Activated naive CD4-positive, alpha-beta T cell treated with anti-CD3 and anti-CD28 coated beads for 36 hours (primary cell): ENCODE data around the gene CLASP2. TPM values are rescaled to one million over a fixed set of nuclear protein-coding genes. Genes with fewer than 3 reads are reported as not detected.

ENCODE experiments used
- CTCF ChIA-PET: fragments of 350-600 bp; sonication (Branson Sonifier 250); formaldehyde crosslinking; loops from one replicate; lab custom pipeline; 2021; ENCODE audit warnings: antibody characterized with exemption; lab: Charles Lee
- DNase-seq: peaks from one replicate; pipeline ENCODE4 v3.0.0-alpha.2; 2020
- H3K27ac Mint-ChIP-seq: one replicate; pipeline ENCODE4 v1.8.0; 2021; ENCODE audit warnings: mild to moderate bottlenecking, mixed read lengths
- H3K27me3 Mint-ChIP-seq: one replicate; pipeline ENCODE4 v1.8.0; 2021; ENCODE audit warnings: low read depth, mixed read lengths
- H3K36me3 Mint-ChIP-seq: one replicate; pipeline ENCODE4 v1.8.0; 2021; ENCODE audit warnings: low read depth, mixed read lengths
- H3K4me1 Mint-ChIP-seq: one replicate; pipeline ENCODE4 v1.8.0; 2021; ENCODE audit warnings: low read depth, mixed read lengths
- H3K4me3 Mint-ChIP-seq: one replicate; pipeline ENCODE4 v1.8.0; 2021; ENCODE audit warnings: mild to moderate bottlenecking, moderate library complexity, mixed read lengths
- H3K9me3 Mint-ChIP-seq: one replicate; pipeline ENCODE4 v1.8.0; 2021; ENCODE audit warnings: mixed read lengths
- intact Hi-C: fragments of 100-400 bp; cut with micrococcal nuclease; formaldehyde crosslinking; loops from one replicate; pipeline ENCODE4 v1.15.1; 2023
- total RNA-seq, 2 experiments: library from RNA; stranded (reverse); gene quantifications; one replicate each; pipeline ENCODE4 v1.2.3, GENCODE V29; 2021

The CLASP2 gene
- total RNA-seq, 2 experiments from 2014 or later, result 40.4 to 41.4 TPM

DNA sequence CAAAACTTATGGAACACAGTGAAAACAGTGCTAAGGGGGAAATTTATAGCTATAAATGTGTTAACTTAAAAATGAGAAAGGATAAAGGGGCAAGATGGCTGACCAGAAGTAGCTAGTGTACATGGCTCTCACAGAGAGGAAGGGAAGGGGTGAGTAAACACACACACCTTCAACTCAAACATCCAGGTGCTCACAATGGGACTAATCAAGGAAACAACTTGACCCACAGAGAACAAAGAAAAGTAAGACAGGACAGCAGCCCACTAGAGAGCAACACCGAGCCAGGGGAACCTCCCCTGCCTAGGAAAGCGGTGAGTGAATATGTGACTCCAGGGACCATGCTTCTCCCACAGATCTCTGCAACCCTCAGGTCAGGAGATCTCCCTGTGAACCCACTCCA is 192.8 kb downstream of the CLASP2 start:
- peaks cover 21% of the 10 kb centered on the region for H3K9me3 Mint-ChIP-seq
- no peak overlapping the region for H3K27ac Mint-ChIP-seq
- peaks cover 59% of the 10 kb centered on the region for H3K36me3 Mint-ChIP-seq
- no peaks in the 10 kb centered on the region for H3K4me1 Mint-ChIP-seq
- H3K27me3 Mint-ChIP-seq, result no peaks in the 10 kb centered on the region
- H3K4me3 Mint-ChIP-seq, result no peak overlapping the region
- CTCF ChIA-PET, result interaction anchor here (0.6 kb wide), 1 partner anchor 123 kb away, joined by 3 read pairs; no protein-coding TSS in a partner anchor
- intact Hi-C loops, result no loop called here
- no peak for DNase-seq

DNA sequence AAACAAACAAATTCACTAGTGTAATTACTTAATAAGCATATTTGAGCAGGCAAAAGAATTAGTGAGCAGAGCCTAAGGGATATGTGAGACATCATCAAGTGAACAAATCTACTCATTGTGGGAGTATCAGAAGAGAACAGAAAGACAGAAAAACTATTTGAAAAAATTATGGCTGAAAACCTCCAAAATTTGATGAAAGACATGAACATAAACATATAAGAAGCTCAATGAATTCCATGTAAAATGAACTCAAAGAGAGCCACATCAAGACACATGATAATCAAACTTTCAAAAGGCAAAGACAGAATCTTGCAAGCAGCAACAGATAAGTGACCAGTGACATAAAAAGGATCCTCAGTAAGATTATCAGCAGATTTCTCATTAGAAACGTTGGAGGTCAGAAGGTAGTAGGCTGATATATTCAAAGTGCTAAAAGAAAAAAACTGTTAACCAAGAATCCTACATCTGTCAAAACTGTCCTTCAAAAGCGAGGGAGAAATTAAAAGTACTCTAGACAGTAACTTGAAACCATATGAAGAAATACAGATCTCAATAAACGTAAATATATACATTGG is 194.9 kb downstream of the CLASP2 start:
- Mint-ChIP-seq H3K4me1 (no peaks in the 10 kb centered on the region), H3K4me3 (no peak overlapping the region), H3K36me3 (peaks cover 46% of the 10 kb centered on the region), H3K9me3 (peaks cover 15% of the 10 kb centered on the region), H3K27me3 (no peaks in the 10 kb centered on the region), H3K27ac (no peak overlapping the region)
- no peak for DNase-seq
- intact Hi-C loops, result no loop called here
- CTCF ChIA-PET, result no interaction called here

DNA sequence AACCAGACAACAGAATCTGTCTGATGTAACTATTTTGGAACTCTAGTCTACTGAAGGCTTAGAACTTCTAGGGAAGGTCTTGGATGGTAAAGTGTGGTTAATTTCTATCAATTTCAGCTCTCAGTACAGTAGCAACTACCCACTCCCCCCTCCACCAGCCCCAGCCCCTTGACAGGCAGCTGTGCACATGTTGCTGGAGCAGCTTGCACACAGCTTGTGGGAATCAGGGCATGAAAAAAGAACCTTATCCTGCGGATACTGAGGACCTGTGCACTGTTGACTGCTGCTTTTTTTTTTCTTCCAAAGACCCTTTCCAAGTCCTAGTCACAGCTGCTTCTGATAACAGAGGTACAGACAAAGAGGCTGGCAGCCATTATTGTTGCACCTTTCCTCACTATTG is 196.3 kb downstream of the CLASP2 start:
- Mint-ChIP-seq H3K27me3 (no peaks in the 10 kb centered on the region), H3K4me1 (no peaks in the 10 kb centered on the region), H3K27ac (no peak overlapping the region), H3K36me3 (peaks cover 37% of the 10 kb centered on the region), H3K9me3 (peaks cover 9% of the 10 kb centered on the region), H3K4me3 (no peak overlapping the region)
- CTCF ChIA-PET, result interaction anchor here (0.6 kb wide), 1 partner anchor 793 kb away, joined by 3 read pairs; no protein-coding TSS in a partner anchor
- DNase-seq, result no peak
- intact Hi-C loops, result no loop called here

DNA sequence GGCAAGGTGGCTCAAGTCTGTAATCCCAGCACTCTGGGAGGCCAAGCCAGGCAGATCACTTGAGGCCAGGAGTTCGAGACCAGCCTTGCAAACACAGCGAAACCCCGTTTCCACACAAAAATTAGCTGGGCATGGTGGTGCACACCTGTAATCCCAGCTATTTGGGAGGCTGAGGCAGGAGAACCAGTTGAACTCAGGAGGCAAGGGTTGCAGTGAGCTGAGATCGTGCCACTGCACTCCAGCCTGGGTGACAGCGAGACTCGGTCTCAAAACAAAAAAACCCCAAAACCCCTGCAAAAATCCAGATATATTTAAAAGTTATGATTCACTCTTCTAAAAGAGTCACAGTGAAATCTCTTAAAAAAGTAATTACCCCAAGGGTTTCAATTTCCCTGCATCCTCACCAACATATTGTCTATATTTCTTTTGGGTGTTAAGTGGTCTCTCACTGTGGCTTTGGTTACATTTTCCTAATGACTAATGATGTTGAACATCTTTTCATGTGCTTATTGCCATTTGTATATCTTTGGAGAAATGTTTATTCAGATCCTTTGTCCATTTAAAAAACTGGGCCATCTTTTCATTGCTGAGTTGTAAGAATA is 204.7 kb downstream of the CLASP2 start:
- peaks cover 42% of the 10 kb centered on the region for H3K36me3 Mint-ChIP-seq
- H3K9me3 Mint-ChIP-seq, result no peaks in the 10 kb centered on the region
- no peaks in the 10 kb centered on the region for H3K4me1 Mint-ChIP-seq
- no peak for DNase-seq
- no peak overlapping the region for H3K4me3 Mint-ChIP-seq
- no peaks in the 10 kb centered on the region for H3K27me3 Mint-ChIP-seq
- CTCF ChIA-PET, result no interaction called here
- H3K27ac Mint-ChIP-seq, result no peak overlapping the region
- intact Hi-C loops, result no loop called here

DNA sequence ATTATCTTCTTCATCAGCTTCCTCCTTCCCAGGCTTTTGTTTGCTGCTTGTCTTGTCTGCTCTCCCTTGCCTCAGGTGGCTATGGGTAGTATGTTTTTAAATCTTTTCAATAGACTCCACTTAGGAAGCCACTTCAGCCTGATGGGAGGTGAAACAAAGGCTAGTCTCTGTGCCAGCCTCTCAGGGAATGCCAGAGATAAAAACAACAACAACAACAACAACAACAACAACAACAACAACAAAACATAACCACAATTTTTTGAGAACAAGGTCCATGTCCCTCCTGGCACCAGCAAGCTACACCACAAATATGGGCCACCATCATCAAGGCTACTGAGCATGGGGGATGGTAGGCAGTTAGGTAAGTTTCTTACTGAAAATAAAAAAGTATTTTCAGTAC is 213.0 kb downstream of the CLASP2 start:
- Mint-ChIP-seq H3K9me3 (no peaks in the 10 kb centered on the region), H3K27ac (no peak overlapping the region), H3K4me3 (no peak overlapping the region), H3K36me3 (peaks cover 56% of the 10 kb centered on the region), H3K27me3 (no peaks in the 10 kb centered on the region), H3K4me1 (no peaks in the 10 kb centered on the region)
- intact Hi-C loops, result no loop called here
- CTCF ChIA-PET, result no interaction called here
- DNase-seq, result no peak

DNA sequence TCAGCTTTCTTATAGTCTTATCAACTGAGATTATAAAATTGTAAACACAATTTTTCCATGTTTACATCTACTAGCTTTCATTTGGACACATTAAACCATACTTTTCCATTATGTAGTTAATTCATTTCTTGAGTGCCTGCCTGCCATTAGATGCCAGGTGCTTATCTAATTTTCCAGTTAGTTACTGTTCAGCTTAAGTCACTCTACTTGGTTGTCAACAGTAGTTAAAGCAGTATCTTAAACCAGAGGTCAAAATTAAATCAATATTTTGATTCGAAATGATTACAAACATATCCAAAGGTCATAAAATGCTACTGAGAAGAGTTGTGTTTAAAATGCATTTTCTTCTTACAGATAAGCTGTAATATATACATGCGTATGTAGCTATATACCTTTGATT is 221.6 kb downstream of the CLASP2 start:
- intact Hi-C loops, result no loop called here
- no peak overlapping the region for H3K4me3 Mint-ChIP-seq
- H3K27me3 Mint-ChIP-seq, result no peaks in the 10 kb centered on the region
- peaks cover 27% of the 10 kb centered on the region for H3K36me3 Mint-ChIP-seq
- no peak for DNase-seq
- H3K27ac Mint-ChIP-seq, result no peak overlapping the region
- CTCF ChIA-PET, result interaction anchor here (1.0 kb wide), 1 partner anchor 290 kb away, joined by 3 read pairs; no protein-coding TSS in a partner anchor
- H3K4me1 Mint-ChIP-seq, result no peaks in the 10 kb centered on the region
- peaks cover 3% of the 10 kb centered on the region for H3K9me3 Mint-ChIP-seq

DNA sequence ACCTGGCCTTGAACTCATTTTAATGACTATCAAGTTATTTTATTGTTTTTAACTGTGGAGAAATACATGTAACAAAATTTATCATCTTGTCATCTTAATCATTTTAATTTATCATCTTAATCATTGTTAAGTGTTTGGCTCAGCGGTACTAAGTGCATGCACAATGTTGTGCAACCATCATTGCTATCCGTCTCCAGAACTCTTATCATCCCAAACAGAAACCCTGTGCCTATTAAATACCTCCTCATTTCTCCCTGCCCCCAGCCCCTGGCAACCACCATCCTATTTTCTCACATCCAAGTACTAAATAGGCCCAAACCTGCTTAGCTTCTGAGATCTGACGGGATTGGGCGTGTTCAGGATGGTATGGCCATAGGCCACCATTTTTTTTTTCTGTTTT is 226.3 kb downstream of the CLASP2 start:
- no peaks in the 10 kb centered on the region for H3K9me3 Mint-ChIP-seq
- CTCF ChIA-PET, result no interaction called here
- no peaks in the 10 kb centered on the region for H3K36me3 Mint-ChIP-seq
- H3K4me3 Mint-ChIP-seq, result no peak overlapping the region
- no peak overlapping the region for H3K27ac Mint-ChIP-seq
- intact Hi-C loops, result no loop called here
- H3K4me1 Mint-ChIP-seq, result no peaks in the 10 kb centered on the region
- no peaks in the 10 kb centered on the region for H3K27me3 Mint-ChIP-seq
- no peak for DNase-seq

DNA sequence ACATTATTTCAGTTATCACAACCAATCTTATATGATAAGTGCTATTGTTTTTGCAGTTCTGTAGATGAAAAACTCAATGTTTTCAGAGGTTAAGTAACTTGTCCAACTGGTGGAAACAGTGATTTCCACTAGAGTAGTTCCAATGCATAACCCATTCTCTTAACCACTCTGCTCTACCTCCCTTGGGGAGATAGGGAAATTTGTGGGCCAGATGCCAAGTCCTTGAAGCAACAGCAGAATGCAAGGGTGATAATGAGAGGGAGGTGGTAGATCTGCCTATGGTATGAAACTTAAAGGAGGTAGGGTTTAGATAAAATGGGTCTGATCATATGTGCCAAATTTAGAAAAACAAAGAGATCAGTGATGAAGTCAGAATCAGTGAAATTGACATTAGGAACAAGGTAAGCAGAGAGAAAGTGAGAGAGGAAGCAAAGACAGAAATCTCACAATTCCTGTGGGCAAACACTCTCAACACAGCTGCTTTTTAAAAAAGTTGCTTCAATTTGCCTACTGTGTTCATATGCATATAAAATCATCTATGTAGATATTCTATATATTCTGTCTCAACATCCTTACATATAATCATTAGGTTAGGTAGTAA is 227.3 kb downstream of the CLASP2 start:
- CTCF ChIA-PET, result interaction anchor here (1.1 kb wide), 1 partner anchor 296 kb away, joined by 5 read pairs; no protein-coding TSS in a partner anchor
- Mint-ChIP-seq H3K4me1 (no peaks in the 10 kb centered on the region), H3K4me3 (no peak overlapping the region), H3K9me3 (peaks cover 1% of the 10 kb centered on the region), H3K36me3 (no peaks in the 10 kb centered on the region), H3K27me3 (no peaks in the 10 kb centered on the region), H3K27ac (no peak overlapping the region)
- DNase-seq, result no peak
- intact Hi-C loops, result no loop called here

DNA sequence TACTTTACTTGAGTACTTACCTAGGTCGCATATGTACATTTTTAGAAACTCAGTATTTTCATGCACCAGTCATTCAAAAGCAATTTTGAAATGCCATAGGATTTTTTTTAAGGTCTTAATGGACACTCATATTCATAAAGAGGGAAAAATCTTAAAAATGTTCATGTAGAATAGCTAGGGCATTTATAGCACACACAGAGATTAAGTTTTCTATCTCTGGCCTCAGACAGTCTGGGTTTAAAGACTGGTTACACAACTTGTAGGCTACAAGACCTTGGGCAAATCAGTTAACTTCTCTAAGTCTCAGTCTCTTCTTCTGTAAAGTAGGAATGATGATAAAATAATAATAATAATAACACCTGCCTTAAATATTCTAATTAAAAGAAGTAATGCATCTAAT is 229.4 kb downstream of the CLASP2 start:
- Mint-ChIP-seq H3K36me3 (no peaks in the 10 kb centered on the region), H3K4me3 (no peak overlapping the region), H3K9me3 (peaks cover 1% of the 10 kb centered on the region), H3K27me3 (no peaks in the 10 kb centered on the region), H3K4me1 (no peaks in the 10 kb centered on the region), H3K27ac (no peak overlapping the region)
- CTCF ChIA-PET, result no interaction called here
- no peak for DNase-seq
- intact Hi-C loops, result no loop called here

DNA sequence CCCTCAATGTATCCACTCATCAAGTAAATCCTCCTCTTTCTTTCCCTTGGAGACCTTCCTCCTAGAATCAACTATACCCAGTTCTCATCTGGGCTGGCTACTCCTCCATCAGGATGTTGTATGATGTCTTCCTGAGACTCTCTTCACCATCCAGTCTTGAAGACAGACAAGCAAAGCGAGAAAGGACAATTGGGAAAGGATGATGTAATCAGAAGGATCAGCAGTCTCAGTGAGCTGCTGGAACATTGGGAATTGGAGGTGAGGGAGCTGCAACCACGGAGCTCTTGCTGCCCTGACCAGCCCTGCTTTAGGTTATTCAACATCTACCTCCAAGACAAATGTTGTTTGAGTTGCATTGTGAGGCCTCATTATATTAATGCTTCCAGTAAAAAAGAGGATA is 229.8 kb downstream of the CLASP2 start:
- Mint-ChIP-seq H3K4me1 (no peaks in the 10 kb centered on the region), H3K4me3 (no peak overlapping the region), H3K9me3 (peaks cover 1% of the 10 kb centered on the region), H3K27me3 (no peaks in the 10 kb centered on the region), H3K27ac (no peak overlapping the region), H3K36me3 (no peaks in the 10 kb centered on the region)
- no peak for DNase-seq
- intact Hi-C loops, result no loop called here
- CTCF ChIA-PET, result no interaction called here

DNA sequence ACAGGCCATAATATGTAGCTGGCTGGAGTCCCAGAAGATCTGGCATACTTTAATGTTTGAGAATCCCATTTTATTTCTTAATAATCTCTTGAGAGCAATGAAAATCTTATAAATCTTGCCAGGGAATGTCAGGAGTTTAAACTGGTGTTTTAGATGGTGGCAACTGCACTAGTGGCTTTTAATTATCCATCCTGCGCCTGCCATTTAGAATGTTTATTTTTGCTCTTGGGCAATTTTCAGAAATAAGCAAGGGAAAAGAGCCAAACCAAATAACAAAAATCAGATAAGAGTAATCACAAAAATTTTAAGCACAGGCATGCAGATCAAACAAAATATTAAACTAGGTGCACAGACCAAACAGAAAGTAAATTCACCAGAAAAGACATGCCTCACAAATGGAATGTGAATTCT is 235.9 kb downstream of the CLASP2 start:
- Mint-ChIP-seq H3K27ac (no peak overlapping the region), H3K36me3 (no peaks in the 10 kb centered on the region), H3K27me3 (no peaks in the 10 kb centered on the region), H3K4me1 (no peaks in the 10 kb centered on the region), H3K4me3 (no peak overlapping the region), H3K9me3 (peaks cover 3% of the 10 kb centered on the region)
- no peak for DNase-seq
- intact Hi-C loops, result no loop called here
- CTCF ChIA-PET, result no interaction called here

DNA sequence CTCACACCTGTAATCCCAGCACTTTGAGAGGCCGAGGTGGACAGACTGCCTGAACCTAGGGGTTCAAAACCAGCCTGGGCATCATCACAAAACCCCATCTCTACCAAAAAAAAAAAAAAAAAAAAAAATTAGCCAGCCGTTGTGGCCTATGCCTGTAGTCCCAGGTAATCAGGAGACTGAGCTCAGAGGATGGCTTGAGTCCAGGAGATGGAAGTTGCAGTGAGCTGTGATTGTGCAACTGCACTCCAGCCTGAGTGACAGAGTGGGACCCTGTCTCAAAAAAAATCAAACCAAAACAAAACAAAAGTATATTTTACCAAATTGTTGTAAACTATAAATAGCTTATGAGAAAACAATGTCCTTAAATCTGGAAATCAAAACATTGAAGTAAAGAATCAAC is 243.2 kb downstream of the CLASP2 start:
- H3K36me3 Mint-ChIP-seq, result no peaks in the 10 kb centered on the region
- H3K9me3 Mint-ChIP-seq, result no peaks in the 10 kb centered on the region
- H3K4me3 Mint-ChIP-seq, result no peak overlapping the region
- intact Hi-C loops, result no loop called here
- no peak overlapping the region for H3K27ac Mint-ChIP-seq
- no peaks in the 10 kb centered on the region for H3K27me3 Mint-ChIP-seq
- no peak for DNase-seq
- CTCF ChIA-PET, result interaction anchor here (0.6 kb wide), 1 partner anchor 64 kb away, joined by 4 read pairs; no protein-coding TSS in a partner anchor
- no peaks in the 10 kb centered on the region for H3K4me1 Mint-ChIP-seq

DNA sequence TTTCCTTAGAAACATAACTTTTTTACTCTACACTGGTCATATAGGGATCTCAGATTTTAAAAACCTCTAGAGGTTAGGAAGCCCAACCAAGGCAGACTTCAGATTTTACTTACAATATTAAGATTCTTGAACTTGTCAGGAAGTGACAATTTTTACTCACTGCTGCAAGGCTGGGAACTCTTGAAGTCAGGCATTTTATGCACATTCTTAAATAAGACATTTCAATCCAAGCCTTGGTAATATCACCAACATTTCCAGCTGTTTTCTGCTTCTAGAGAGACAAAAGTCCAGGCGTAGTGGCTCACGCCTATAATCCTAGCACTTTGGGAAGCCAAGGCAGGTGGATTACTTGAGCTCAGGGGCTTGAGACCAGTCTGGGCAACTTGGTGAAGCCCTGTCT is 244.2 kb downstream of the CLASP2 start:
- H3K36me3 Mint-ChIP-seq, result no peaks in the 10 kb centered on the region
- H3K4me3 Mint-ChIP-seq, result no peak overlapping the region
- H3K4me1 Mint-ChIP-seq, result no peaks in the 10 kb centered on the region
- intact Hi-C loops, result no loop called here
- no peaks in the 10 kb centered on the region for H3K27me3 Mint-ChIP-seq
- no peak for DNase-seq
- CTCF ChIA-PET, result no interaction called here
- H3K9me3 Mint-ChIP-seq, result no peaks in the 10 kb centered on the region
- no peak overlapping the region for H3K27ac Mint-ChIP-seq
